CD4-positive, alpha-beta T cell treated with Interleukin-2 at 100 ng/mL for 4 hours (primary cell): ENCODE data around the gene PPP1R27.

ENCODE experiments used
- DNase-seq: peaks from one replicate; pipeline ENCODE4 v3.0.0-alpha.2; 2020; ENCODE audit warnings: low spot score

PPP1R27 gene

DNA sequence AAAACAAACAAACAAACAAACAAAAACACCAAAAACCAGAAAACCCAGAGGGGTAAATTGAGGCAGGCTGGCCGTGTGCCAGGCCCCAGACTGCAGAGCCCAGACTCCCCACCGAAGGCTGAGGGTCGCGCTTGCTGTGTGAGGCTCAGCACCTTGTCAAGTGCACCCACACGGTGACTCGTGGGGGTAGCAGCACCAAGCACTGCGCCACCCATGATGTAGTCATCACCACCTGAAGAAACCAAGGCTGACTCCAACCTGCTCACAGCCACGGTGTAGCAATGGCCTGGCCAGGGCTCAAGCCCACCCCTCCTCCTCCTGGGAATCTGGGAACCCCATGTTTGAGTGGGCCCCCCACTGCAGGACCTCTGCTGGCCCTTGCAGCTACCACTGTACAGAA lies 13.7 kb downstream of the PPP1R27 start:
- no peak for DNase-seq

- DNase-seq: no peak
Observed at GRCh38 chr17:81819708-81820107, 15.1 kb downstream of the PPP1R27 start.

DNA sequence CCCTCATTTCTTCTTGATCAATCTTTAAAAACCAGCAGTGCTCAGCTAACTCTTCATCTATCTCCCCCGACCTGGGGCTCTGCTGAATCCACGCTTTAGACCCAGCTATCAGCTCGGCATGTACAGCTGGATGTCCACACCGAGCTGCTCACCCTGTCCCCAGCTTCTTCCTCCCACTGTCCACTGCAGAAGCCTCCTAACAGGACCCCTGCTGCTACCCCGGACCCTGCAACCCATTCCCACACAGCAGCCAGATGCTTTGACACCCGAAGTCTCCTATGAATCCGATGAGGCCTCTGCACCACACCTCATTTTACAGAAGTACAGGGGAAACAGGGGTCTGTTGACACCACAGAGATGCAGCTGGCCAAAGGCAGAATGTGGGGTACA lies 17.1 kb downstream of the PPP1R27 start:
- DNase-seq: no peak

DNA sequence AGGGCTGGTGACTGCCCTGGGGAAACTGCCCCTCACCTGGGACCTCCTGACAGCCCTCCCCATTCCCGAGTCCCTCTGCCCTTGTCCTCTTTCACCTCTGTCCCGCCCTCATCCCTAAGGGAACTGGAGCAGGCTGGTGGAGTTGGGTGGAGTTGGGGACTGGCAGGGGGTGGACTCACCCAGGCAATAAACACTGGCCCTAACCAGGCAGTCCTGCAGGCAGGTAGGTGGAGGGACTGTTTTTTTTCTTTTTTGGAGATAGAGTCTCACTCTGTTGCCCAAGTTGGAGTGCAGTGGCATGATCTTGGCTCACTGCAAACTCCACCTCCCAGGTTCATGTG lies 19.2 kb downstream of the PPP1R27 start:
- DNase-seq: no peak

DNA sequence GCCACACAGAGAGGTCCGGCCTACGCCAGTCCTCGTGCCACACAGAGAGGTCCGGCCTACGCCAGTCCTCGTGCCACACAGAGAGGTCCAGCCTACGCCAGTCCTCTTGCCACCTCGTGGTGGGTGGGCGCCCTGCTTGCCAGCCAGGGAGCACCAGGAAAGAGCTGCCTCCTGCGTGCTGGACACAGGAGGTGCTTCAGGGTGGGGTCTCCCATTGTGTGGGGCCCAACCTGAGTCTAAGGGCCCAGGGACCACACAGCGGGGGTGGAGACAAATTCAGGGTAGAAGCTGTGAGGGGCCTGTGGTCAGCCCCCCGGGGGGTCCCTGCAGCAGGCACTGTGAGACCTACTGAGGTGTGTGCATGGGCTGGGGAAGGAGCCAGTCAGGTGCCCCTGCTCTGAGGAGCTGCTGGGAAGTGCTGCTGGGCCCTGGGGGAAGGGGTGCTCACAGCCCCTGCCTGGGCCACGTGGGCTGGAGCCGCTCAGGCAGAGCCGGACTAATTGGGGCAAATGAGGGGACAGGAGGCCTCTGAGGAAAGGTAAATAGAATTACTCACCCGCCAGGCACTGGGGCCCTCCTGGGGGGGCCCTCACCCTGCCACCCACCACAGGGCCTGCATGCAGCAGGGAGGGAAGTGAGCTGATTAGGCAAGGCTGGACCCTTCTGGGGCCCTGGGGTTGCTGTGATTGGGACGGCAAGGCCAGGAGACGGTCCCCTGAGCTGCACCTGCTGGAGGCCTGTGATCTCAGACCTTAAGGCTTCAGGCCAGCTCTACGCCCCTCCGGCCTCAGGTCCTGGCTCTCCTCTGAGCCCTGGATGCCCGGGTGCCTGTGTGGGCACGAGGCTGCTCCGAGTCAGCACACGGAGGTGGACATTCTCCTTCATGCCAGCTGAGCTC lies 19.9 kb downstream of the PPP1R27 start:
- no peak for DNase-seq

GRCh38 chr17:81813861-81814683 lies 20.8 kb downstream of the PPP1R27 start:
- DNase-seq: no peak

GRCh38 chr17:81813371-81813684 lies 21.5 kb downstream of the PPP1R27 start:
- DNase-seq: no peak

- no peak for DNase-seq
Observed at GRCh38 chr17:81812571-81813370, 22.1 kb downstream of the PPP1R27 start.

DNA sequence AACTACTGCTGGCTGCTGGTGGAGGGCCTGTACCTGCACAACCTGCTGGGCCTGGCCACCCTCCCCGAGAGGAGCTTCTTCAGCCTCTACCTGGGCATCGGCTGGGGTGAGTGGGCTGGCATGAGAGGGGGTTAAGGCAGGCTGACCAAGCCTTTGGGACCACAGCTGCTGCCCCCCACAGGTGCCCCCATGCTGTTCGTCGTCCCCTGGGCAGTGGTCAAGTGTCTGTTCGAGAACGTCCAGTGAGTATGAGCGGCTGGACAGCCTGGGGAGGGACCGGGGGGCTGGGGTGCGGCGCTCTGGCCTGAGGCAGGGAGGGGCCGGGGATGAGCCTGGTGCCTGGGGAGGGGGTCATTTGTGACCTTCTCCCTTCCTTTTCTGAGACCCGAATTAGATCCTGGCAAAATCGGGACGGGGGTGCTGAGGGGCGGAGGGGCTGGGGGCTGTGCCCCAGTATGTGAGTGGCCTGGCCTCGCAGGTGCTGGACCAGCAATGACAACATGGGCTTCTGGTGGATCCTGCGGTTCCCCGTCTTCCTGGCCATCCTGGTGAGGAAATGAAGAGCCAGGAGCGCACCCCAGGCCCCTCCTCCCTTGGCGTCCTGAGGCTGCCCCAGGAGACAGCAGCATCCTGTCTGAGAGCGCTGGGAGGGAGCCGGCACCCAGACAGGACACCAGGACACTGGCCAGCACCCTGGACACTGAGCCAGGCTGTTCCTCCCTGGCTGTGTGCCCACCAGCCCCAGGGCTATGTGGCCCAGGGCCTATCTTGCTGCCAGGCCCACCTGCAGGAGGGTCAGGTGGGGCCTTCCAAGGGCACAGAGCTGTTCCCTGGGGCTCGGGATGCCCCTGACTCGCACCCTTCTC lies 22.9 kb downstream of the PPP1R27 start:
- DNase-seq: no peak

GRCh38 chr17:81810892-81811704 lies 23.8 kb downstream of the PPP1R27 start:
- DNase-seq: no peak

DNA sequence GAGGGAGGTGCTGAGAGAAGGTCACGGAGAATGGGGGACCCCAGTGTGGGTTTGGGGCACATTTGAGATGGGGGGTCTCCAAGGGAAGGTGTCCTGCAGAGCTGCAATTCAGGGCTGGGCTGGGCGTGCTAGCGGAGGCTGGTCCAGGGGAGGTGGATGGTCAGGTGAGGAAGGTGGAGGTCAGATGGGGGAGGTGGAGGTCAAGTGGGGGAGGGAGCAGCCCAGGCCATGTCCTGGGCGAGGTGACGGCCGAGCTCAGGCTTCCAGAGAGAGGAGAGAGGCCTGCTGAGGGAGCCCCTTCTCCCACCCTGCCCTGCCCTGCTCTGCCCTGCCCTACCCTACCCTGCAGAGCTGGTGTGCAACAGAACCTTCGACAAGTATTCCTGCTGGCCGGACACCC lies 24.4 kb downstream of the PPP1R27 start:
- no peak for DNase-seq

DNA sequence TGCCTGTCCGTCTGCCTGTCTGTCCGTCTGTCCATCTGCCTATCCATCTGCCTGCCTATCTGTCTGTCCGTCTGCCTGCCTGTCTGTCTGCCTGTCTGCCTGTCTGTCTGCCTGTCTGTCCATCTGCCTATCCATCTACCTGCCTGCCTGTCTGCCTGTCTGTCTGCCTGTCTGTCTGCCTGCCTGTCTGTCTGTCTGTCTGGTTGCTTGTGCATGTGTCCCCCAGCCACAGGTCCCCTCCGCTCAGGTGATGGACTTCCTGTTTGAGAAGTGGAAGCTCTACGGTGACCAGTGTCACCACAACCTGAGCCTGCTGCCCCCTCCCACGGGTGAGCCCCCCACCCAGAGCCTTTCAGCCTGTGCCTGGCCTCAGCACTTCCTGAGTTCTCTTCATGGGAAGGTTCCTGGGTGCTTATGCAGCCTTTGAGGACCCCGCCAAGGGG lies 25.3 kb downstream of the PPP1R27 start:
- no peak for DNase-seq

- no peak for DNase-seq
Observed at GRCh38 chr17:81808778-81809555, 25.9 kb downstream of the PPP1R27 start.

GRCh38 chr17:81807839-81808238 lies 27.0 kb downstream of the PPP1R27 start:
- no peak for DNase-seq

- DNase-seq: no peak
Observed at GRCh38 chr17:81807210-81807719, 27.6 kb downstream of the PPP1R27 start.

- DNase-seq: no peak
Observed at GRCh38 chr17:81806461-81807209, 28.2 kb downstream of the PPP1R27 start.

DNA sequence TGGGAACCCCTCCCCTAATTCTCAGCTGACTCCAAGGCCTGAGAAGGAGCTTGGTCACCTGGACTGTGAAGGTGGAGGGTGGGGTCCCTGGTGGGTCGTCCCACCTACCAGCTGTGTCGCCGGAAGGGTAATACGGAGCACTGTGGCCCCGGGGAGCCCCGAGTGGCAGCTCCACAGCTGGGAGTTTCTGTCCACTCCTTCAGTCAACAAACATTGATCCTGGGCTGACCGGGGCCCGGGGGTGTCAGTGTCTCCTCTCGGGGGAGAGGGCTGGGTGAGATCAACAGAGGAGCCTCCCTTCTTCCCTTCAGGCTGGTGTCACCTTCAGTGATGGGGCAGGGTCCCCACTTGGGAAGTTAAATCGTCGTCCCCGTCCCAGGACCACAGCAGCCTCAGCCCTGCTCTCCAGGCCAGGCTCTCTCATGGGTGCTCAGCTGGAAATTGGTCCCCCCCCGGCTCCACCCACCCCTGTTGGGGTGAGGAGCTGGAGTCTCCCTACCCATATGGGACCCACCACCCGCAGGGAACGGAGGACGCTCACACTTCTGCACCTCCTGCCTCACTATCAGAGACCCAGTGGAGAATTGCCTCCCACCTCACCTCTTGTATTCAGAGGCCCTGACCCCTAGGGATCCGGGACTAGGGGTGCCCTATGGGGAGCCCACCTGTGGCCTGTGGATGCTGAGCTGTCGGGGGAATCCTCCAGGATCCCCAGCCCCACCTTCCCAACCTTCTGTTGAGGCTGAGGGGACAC lies 29.0 kb downstream of the PPP1R27 start:
- no peak for DNase-seq
